A549 (cell line): Measurements from ENCODE around the gene ERAP2.

Experiments
- CTCF ChIP-seq: fragments of >200 bp; sonication (Bioruptor Twin); formaldehyde crosslinking; IDR thresholded peaks from 3 replicates; pipeline ENCODE4 v1.5.1; 2016
- ZNF302 ChIP-seq: fragments of 250-450 bp; sonication (Bioruptor Pico); IDR thresholded peaks from 2 replicates; pipeline ENCODE4 v1.9.0; 2021; ENCODE audit warnings: inconsistent platforms, mild to moderate bottlenecking, moderate library complexity

- TF ChIP-seq CTCF (no peak), ZNF302 (no peak)
Observed at GRCh38 chr5:96852759-96853158, 23.5 kb upstream of the ERAP2 start.
